NT2/D1 (cell line): ENCODE measurements around the gene EIF4A3.
A peak's percentile ranks its signal among the peaks of the same experiment; 100 is the strongest.

ENCODE experiments used
- DNase-seq: peaks from one replicate; pipeline ENCODE4 v3.0.0-alpha.2; 2011; ENCODE audit warnings: low read depth, low spot score
- H3K27me3 ChIP-seq: 2 replicates; pipeline ENCODE4 v1.6.0; 2011; ENCODE audit warnings: mild to moderate bottlenecking; ENCODE audit not compliant: insufficient read length, insufficient read depth
- H3K36me3 ChIP-seq: 2 replicates; pipeline ENCODE4 v1.6.1; 2011; ENCODE audit warnings: mild to moderate bottlenecking, low read length, mixed read lengths; ENCODE audit not compliant: insufficient read depth, insufficient read length
- H3K4me1 ChIP-seq: 2 replicates; pipeline ENCODE4 v1.5.1; 2011; ENCODE audit not compliant: insufficient read depth, insufficient read length
- H3K4me3 ChIP-seq: 2 replicates; pipeline ENCODE4 v1.5.1; 2011; ENCODE audit warnings: low read depth; ENCODE audit not compliant: insufficient read length
- H3K9ac ChIP-seq: 2 replicates; pipeline ENCODE4 v1.6.0; 2011; ENCODE audit warnings: low read depth; ENCODE audit not compliant: insufficient read length
- H3K9me3 ChIP-seq: 2 replicates; pipeline ENCODE4 v1.5.1; 2011; ENCODE audit warnings: mild to moderate bottlenecking, low read length; ENCODE audit not compliant: insufficient read depth
- SUZ12 ChIP-seq: IDR thresholded peaks from 2 replicates; pipeline ENCODE4 v1.6.1; 2011; ENCODE audit not compliant: insufficient read length, insufficient read depth; ENCODE audit errors: extremely low read depth
- YY1 ChIP-seq: IDR thresholded peaks from 2 replicates; pipeline ENCODE4 v1.6.1; 2011; ENCODE audit not compliant: insufficient read length, insufficient read depth
- ZNF274 ChIP-seq: IDR thresholded peaks from 2 replicates; pipeline ENCODE4 v1.6.1; 2011; ENCODE audit warnings: mild to moderate bottlenecking, low read depth, low read length

EIF4A3 gene

GRCh38 chr17:80147035-80147822 lies at the start of gene EIF4A3:
EIF4A3 (minus strand) TSS chr17:80147128; CDS start chr17:80146961, 167 bp downstream.
- Histone ChIP-seq H3K36me3 (peaks cover 54% of the 10 kb centered on the region), H3K4me1 (peaks cover 11% of the 10 kb centered on the region), H3K4me3 (peak within 1 kb of the TSS; percentile 94), H3K9ac (peak within 1 kb of the TSS; percentile 99), H3K27me3 (no peaks in the 10 kb centered on the region), H3K9me3 (peaks cover 8% of the 10 kb centered on the region; the same call in 1 of the 2 replicates)
- TF ChIP-seq YY1: peak; percentile 19
- no peak for TF ChIP-seq ZNF274
- no peak for TF ChIP-seq SUZ12
- DNase-seq: peak; percentile 98

- H3K9ac ChIP-seq: no peak overlapping the region
- no peak for DNase-seq
- H3K27me3 ChIP-seq: no peaks in the 10 kb centered on the region
- H3K4me1 ChIP-seq: peaks cover 15% of the 10 kb centered on the region
- H3K36me3 ChIP-seq: no peaks in the 10 kb centered on the region
- no peaks in the 10 kb centered on the region for H3K9me3 ChIP-seq
- no peak overlapping the region for H3K4me3 ChIP-seq
- no peak for TF ChIP-seq ZNF274
- no peak for TF ChIP-seq YY1
- TF ChIP-seq SUZ12: no peak
Measured at GRCh38 chr17:80196652-80197051, 49.7 kb upstream of the EIF4A3 start.

- Histone ChIP-seq H3K4me1 (peaks cover 21% of the 10 kb centered on the region), H3K9ac (peak overlapping the region; percentile 27), H3K27me3 (no peaks in the 10 kb centered on the region), H3K4me3 (no peak overlapping the region), H3K36me3 (no peaks in the 10 kb centered on the region), H3K9me3 (no peaks in the 10 kb centered on the region)
- no peak for TF ChIP-seq YY1
- TF ChIP-seq ZNF274: no peak
- no peak for TF ChIP-seq SUZ12
- DNase-seq: no peak
Measured at GRCh38 chr17:80195671-80196529, 49.0 kb upstream of the EIF4A3 start.

GRCh38 chr17:80195141-80195540 lies 48.2 kb upstream of the EIF4A3 start:
- no peaks in the 10 kb centered on the region for H3K27me3 ChIP-seq
- DNase-seq: no peak
- H3K36me3 ChIP-seq: no peaks in the 10 kb centered on the region
- peaks cover 21% of the 10 kb centered on the region for H3K4me1 ChIP-seq
- no peaks in the 10 kb centered on the region for H3K9me3 ChIP-seq
- no peak overlapping the region for H3K9ac ChIP-seq
- TF ChIP-seq SUZ12 (no peak), YY1 (no peak), ZNF274 (no peak)
- no peak overlapping the region for H3K4me3 ChIP-seq

- Histone ChIP-seq H3K4me1 (peaks cover 13% of the 10 kb centered on the region), H3K27me3 (no peaks in the 10 kb centered on the region), H3K4me3 (no peak overlapping the region), H3K36me3 (no peaks in the 10 kb centered on the region), H3K9me3 (no peaks in the 10 kb centered on the region), H3K9ac (peak overlapping the region; percentile 23)
- no peak for TF ChIP-seq ZNF274
- no peak for TF ChIP-seq SUZ12
- TF ChIP-seq YY1: no peak
- DNase-seq: no peak
Measured at GRCh38 chr17:80191865-80192661, 45.1 kb upstream of the EIF4A3 start.

GRCh38 chr17:80191192-80191591 lies 44.3 kb upstream of the EIF4A3 start:
- peak overlapping the region; percentile 17 for H3K9ac ChIP-seq
- H3K9me3 ChIP-seq: no peaks in the 10 kb centered on the region
- H3K27me3 ChIP-seq: no peaks in the 10 kb centered on the region
- peaks cover 14% of the 10 kb centered on the region for H3K4me1 ChIP-seq
- no peak for DNase-seq
- no peaks in the 10 kb centered on the region for H3K36me3 ChIP-seq
- no peak overlapping the region for H3K4me3 ChIP-seq
- TF ChIP-seq ZNF274 (no peak), SUZ12 (no peak), YY1 (no peak)
